Panc1 (cell line): ENCODE measurements around the gene MAEA. TPM values are rescaled to one million over a fixed set of nuclear protein-coding genes. Genes with fewer than 3 reads are reported as not detected.
A peak's percentile ranks its signal among the peaks of the same experiment; 100 is the strongest.
"Not testable (repeated sequence)": the region's sequence is repeated elsewhere in the genome, so short reads cannot be mapped to it uniquely, and the experiment has no call there.

Experiments used
- ATAC-seq: fragments of 200-7000 bp; cut with Tn5 transposase; 2 replicates; pipeline ENCODE4 v1.9.1; 2020; ENCODE audit warnings: mild to moderate bottlenecking, moderate library complexity
- BruUV-seq: library from RNA; stranded (reverse); fragments of 400-500 nt; replicated peaks from 2 replicates; lab custom pipeline; 2021; lab: Mats Ljungman, UMichigan
- CTCF ChIA-PET: fragments of 300-600 bp; sonication (Branson Sonifier 250); formaldehyde crosslinking; loops from one replicate; lab custom pipeline; 2022; ENCODE audit warnings: antibody characterized with exemption; lab: Charles Lee
- POLR2A ChIA-PET: fragments of 300-600 bp; sonication (Branson Sonifier 250); formaldehyde crosslinking; loops from one replicate; lab custom pipeline; 2022; ENCODE audit warnings: antibody characterized with exemption; lab: Charles Lee
- DNase-seq: peaks from one replicate; pipeline ENCODE4 v3.0.0-alpha.2; 2010; ENCODE audit warnings: low read depth, low spot score
- H3K27ac ChIP-seq: 2 replicates; pipeline ENCODE4 v1.5.1; 2011; ENCODE audit warnings: mild to moderate bottlenecking, low read length, inconsistent platforms
- H3K27me3 ChIP-seq: fragments of 200-500 bp; sonication (Bioruptor generic); 2 replicates; pipeline ENCODE4 v1.6.0; 2014; ENCODE audit warnings: low read length, inconsistent platforms; ENCODE audit not compliant: control insufficient read depth, insufficient read depth
- H3K36me3 ChIP-seq: fragments of 200-500 bp; sonication (Bioruptor generic); 2 replicates; pipeline ENCODE4 v1.5.1; 2014; ENCODE audit warnings: inconsistent platforms, mild to moderate bottlenecking, low read length, moderate library complexity; ENCODE audit not compliant: control insufficient read depth, insufficient read depth
- H3K4me1 ChIP-seq: 2 replicates; pipeline ENCODE4 v1.5.1; 2011; ENCODE audit warnings: inconsistent platforms, mild to moderate bottlenecking, low read length, moderate library complexity; ENCODE audit not compliant: control insufficient read depth, insufficient read depth
- H3K4me3 ChIP-seq, 2 experiments: 2 replicates each; pipeline ENCODE4 v1.5.1; 2011 to 2012; ENCODE audit warnings: low read depth in 2 of 2, low read length in 2 of 2, mild to moderate bottlenecking in 2 of 2, inconsistent platforms in 1 of 2, moderate library complexity in 1 of 2
- H3K9me3 ChIP-seq: fragments of 200-500 bp; sonication (Bioruptor generic); 2 replicates; pipeline ENCODE4 v1.5.1; 2014; ENCODE audit warnings: low read depth, mild to moderate bottlenecking, inconsistent platforms, low read length, moderate library complexity; ENCODE audit not compliant: control insufficient read depth, insufficient read depth
- CTCF ChIP-seq: fragments of 450-650 bp; IDR thresholded peaks from 2 replicates; pipeline ENCODE4 v1.5.1; 2017; ENCODE audit warnings: mild to moderate bottlenecking
- POLR2AphosphoS5 ChIP-seq: IDR thresholded peaks from 2 replicates; pipeline ENCODE4 v1.6.1; 2012; ENCODE audit warnings: mild to moderate bottlenecking, low read depth, low read length, moderate library complexity
- REST ChIP-seq, 2 experiments: IDR thresholded peaks; 2 replicates each; pipeline ENCODE4 v1.6.1; 2011 to 2012; ENCODE audit warnings: low read depth in 2 of 2, control low read depth in 1 of 2, low read length in 1 of 2, mild to moderate bottlenecking in 1 of 2, moderate library complexity in 1 of 2; ENCODE audit not compliant: insufficient read depth in 1 of 2
- SIN3A ChIP-seq: IDR thresholded peaks from 2 replicates; pipeline ENCODE4 v1.6.1; 2012; ENCODE audit warnings: low read depth, mild to moderate bottlenecking, low read length, moderate library complexity, borderline replicate concordance; ENCODE audit not compliant: insufficient read depth
- TCF7L2 ChIP-seq: IDR thresholded peaks from 2 replicates; pipeline ENCODE4 v1.6.1; 2011; ENCODE audit warnings: mild to moderate bottlenecking, low read depth, low read length, inconsistent platforms
- in situ Hi-C: cut with HindIII; loops from 2 replicates; pipeline ENCODE4 v1.10.0; 2016; ENCODE audit warnings: low sequenced_read_pairs, low pct_unique_long_range_greater_than_20kb
- intact Hi-C: fragments of 100-400 bp; cut with micrococcal nuclease; formaldehyde crosslinking; loops from one replicate; pipeline ENCODE4 v1.10.0; 2022; ENCODE audit not compliant: unreplicated experiment
- total RNA-seq: library from RNA; stranded (reverse); gene quantifications from one replicate; pipeline ENCODE4 v1.2.1, GENCODE V29; 2021; ENCODE audit not compliant: unreplicated experiment

MAEA gene
- total RNA-seq, 1 experiment from 2014 or later, result 62.3 TPM

- no peak for ATAC-seq
- no TSS peak for BruUV-seq
- POLR2A ChIA-PET, result interaction anchor here (0.5 to 0.6 kb wide), 2 partner anchors 186 to 581 kb away, joined by 3 read pairs; no protein-coding TSS in a partner anchor
- no peaks in the 10 kb centered on the region for H3K9me3 ChIP-seq
- CTCF ChIA-PET, result no interaction called here
- peak overlapping the region; percentile 20 to 81 for H3K4me3 ChIP-seq
- no peak overlapping the region for H3K27ac ChIP-seq
- DNase-seq, result no peak
- H3K27me3 ChIP-seq, result no peaks in the 10 kb centered on the region
- in situ Hi-C loops (no loop called here), intact Hi-C loops (no loop called here)
- peaks cover 38% of the 10 kb centered on the region for H3K4me1 ChIP-seq
- no peak for TF ChIP-seq CTCF
- no peak for TF ChIP-seq REST (IDR thresholded peaks at IDR 0.05; ENCODE audit: insufficient read depth in 1 of 2, low read depth in 2 of 2, low read length in 1 of 2)
- TF ChIP-seq POLR2AphosphoS5, result no peak
- no peak for TF ChIP-seq SIN3A
- no peak for TF ChIP-seq TCF7L2
- no peaks in the 10 kb centered on the region for H3K36me3 ChIP-seq
Measured at GRCh38 chr4:1291996-1292702, 2.5 kb downstream of the MAEA start.

- intact Hi-C loops, H3K27ac ChIP-seq, H3K36me3 ChIP-seq, in situ Hi-C loops, H3K27me3 ChIP-seq, DNase-seq, H3K4me3 ChIP-seq, CTCF ChIA-PET, BruUV-seq, ATAC-seq, H3K9me3 ChIP-seq: not testable (repeated sequence)
- H3K4me1 ChIP-seq, result peaks cover 38% of the 10 kb centered on the region
- POLR2A ChIA-PET, result interaction anchor here (0.5 kb wide), 1 partner anchor 187 kb away, joined by 3 read pairs; no protein-coding TSS in a partner anchor
Measured at GRCh38 chr4:1292703-1293011, 3.0 kb downstream of the MAEA start.

- Histone ChIP-seq H3K27ac (peak overlapping the region; percentile 13; the same call in 1 of the 2 replicates), H3K4me3 (no peak overlapping the region), H3K36me3 (no peaks in the 10 kb centered on the region), H3K4me1 (peaks cover 36% of the 10 kb centered on the region), H3K9me3 (no peaks in the 10 kb centered on the region), H3K27me3 (no peaks in the 10 kb centered on the region)
- TF ChIP-seq REST (IDR thresholded peaks at IDR 0.05; ENCODE audit: insufficient read depth in 1 of 2, low read depth in 2 of 2, low read length in 1 of 2) (no peak), POLR2AphosphoS5 (no peak), CTCF (no peak)
- ChIA-PET CTCF (no interaction called here), POLR2A (no interaction called here)
- DNase-seq, result no peak
- intact Hi-C loops (no loop called here), in situ Hi-C loops (no loop called here)
- no TSS peak for BruUV-seq
- no peak for ATAC-seq
Measured at GRCh38 chr4:1293531-1293941, 3.8 kb downstream of the MAEA start.
